ENCODE measurements around the gene LDAF1.
"Not testable (repeated sequence)": the region's sequence is repeated elsewhere in the genome, so short reads cannot be mapped to it uniquely, and the experiment has no call there.

Gene LDAF1

DNA sequence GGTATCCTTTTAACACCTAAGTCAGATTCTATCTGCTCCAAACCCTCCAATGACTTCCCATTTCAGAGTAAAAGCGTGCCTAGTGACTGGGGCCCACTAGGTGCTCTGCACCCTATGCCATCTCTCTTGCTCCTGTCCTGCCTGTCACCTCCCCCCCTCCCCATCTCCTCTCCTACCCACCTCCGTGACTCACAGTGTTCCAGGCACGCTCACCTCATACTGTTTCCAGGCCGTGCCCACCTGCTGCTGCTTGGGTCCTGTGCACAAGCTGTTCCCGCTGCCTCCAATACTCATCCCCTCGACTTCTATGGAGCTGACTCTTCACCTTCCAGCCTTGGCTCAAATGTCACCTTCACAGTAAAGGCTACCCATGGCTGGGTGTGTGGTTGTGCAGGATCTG lies 29.5 kb upstream of the LDAF1 start:
- no peak overlapping the region for H3K4me3 ChIP-seq (ENCODE audit: control insufficient read depth, low read depth, low read length)
- no peak for DNase-seq (ENCODE audit: low read depth)
- TF ChIP-seq, protein P1, sequence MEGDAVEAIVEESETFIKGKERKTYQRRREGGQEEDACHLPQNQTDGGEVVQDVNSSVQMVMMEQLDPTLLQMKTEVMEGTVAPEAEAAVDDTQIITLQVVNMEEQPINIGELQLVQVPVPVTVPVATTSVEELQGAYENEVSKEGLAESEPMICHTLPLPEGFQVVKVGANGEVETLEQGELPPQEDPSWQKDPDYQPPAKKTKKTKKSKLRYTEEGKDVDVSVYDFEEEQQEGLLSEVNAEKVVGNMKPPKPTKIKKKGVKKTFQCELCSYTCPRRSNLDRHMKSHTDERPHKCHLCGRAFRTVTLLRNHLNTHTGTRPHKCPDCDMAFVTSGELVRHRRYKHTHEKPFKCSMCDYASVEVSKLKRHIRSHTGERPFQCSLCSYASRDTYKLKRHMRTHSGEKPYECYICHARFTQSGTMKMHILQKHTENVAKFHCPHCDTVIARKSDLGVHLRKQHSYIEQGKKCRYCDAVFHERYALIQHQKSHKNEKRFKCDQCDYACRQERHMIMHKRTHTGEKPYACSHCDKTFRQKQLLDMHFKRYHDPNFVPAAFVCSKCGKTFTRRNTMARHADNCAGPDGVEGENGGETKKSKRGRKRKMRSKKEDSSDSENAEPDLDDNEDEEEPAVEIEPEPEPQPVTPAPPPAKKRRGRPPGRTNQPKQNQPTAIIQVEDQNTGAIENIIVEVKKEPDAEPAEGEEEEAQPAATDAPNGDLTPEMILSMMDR (IDR thresholded peaks at IDR 0.05; ENCODE audit: control insufficient read depth, insufficient read depth, low read depth, low read length, missing control alignments) = no peak

DNA sequence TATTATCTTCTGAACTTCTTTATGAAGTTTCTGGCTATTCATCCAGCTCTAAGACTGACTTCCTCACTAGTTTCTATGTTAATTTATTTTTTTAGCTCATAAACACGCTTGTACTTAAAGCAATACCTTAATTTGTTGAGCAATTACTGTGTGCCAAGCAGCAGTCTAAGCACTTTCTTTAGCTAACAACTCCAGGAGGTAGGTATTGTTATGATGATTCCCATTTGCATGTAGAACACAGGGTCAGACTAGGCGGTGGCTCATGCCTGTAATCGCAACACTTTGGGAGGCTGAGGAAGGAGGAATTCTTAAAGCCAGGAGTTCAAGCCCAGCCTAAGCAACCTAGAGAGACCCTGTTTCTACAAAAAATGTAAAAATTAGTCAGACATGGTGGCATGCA lies 27.7 kb upstream of the LDAF1 start:
- no peak for DNase-seq (ENCODE audit: low read depth)
- TF ChIP-seq, protein P1 (IDR thresholded peaks at IDR 0.05; ENCODE audit: control insufficient read depth, insufficient read depth, low read depth, low read length, missing control alignments) = no peak
- H3K4me3 ChIP-seq (ENCODE audit: control insufficient read depth, low read depth, low read length) = no peak overlapping the region

DNA sequence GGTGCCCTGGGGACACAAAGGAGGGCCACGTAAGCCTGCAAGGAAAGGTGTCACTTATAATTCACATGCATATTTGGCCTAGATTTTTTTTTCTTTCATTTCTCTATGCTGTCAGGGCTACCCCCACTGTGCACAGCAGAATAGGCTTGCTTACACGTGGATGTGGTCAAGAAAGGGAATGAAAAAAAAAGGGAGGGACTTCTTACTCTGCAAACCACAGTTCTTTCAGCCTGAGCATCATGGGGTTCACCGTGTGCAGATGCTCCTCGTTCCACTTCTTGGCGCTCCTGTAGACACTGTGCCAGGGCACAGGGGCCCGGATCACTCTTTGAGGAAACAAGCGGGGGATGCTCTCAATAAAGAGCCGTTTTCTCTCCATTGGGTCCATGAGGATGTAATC lies 24.4 kb upstream of the LDAF1 start:
- TF ChIP-seq, protein P1 (IDR thresholded peaks at IDR 0.05; ENCODE audit: control insufficient read depth, insufficient read depth, low read depth, low read length, missing control alignments) = no peak
- H3K4me3 ChIP-seq (ENCODE audit: control insufficient read depth, low read depth, low read length) = no peak overlapping the region
- no peak for DNase-seq (ENCODE audit: low read depth)

DNA sequence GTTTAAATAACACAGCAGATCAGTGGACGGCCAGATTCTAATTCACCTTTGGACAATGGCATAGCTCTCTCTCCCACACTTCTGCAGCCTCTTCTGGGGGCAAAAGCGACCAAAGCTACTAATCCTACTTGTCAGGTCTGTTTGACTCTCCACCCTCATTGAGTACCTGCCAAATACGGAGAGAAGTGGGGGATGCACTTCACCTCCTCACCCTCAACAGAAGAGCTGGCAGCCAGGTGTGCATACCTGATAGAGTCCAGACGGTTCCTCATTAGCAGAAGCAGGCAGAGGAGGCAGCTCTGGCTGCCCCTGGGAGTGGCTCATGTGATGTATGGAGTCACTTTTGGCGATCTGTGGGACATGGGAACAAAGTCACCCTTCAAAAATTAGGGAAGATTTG lies 12.7 kb upstream of the LDAF1 start:
- TF ChIP-seq, protein P1 (IDR thresholded peaks at IDR 0.05; ENCODE audit: control insufficient read depth, insufficient read depth, low read depth, low read length, missing control alignments) = no peak
- DNase-seq (ENCODE audit: low read depth) = no peak
- H3K4me3 ChIP-seq (ENCODE audit: control insufficient read depth, low read depth, low read length) = no peak overlapping the region

DNA sequence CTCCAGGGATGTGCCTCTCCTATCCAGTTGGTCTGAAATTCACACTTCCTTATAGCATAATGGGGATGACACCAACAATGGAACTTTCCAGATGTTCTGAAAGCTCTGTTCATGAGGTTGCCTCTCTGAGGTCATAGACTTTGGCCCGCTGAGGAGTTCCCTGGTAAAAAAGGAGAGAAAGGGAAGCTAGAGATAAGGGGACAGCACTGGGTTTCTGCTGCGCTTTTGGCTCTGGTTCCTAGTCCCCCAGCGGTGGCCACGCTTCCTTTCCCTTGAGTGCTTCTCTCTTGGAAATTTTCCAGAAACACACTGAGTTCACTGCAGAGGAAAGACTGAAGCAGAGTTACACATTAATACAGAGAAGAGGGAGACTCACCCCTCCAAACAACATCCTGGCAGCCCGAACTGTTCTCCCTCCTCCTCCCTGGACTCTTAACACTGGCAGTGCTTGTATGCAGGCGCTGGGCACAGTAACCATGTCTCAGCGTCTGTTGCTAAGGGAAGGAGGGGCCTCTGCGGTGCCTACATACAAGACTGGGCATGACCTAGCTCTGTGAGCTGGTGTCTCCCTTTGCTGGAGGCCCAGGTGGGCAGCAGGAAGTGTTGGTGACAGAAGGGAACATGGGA lies 8.0 kb upstream of the LDAF1 start, which contains the start of gene DNAH3:
DNAH3 (minus strand) TSS at position 472 of the 627 bp plus-strand sequence. CDS start 527 bp downstream, outside the sequence.
- no peak for DNase-seq (ENCODE audit: low read depth)
- H3K4me3 ChIP-seq (ENCODE audit: control insufficient read depth, low read depth, low read length) = no peak within 1 kb of the TSS
- TF ChIP-seq, protein P1 (IDR thresholded peaks at IDR 0.05; ENCODE audit: control insufficient read depth, insufficient read depth, low read depth, low read length, missing control alignments) = no peak

DNA sequence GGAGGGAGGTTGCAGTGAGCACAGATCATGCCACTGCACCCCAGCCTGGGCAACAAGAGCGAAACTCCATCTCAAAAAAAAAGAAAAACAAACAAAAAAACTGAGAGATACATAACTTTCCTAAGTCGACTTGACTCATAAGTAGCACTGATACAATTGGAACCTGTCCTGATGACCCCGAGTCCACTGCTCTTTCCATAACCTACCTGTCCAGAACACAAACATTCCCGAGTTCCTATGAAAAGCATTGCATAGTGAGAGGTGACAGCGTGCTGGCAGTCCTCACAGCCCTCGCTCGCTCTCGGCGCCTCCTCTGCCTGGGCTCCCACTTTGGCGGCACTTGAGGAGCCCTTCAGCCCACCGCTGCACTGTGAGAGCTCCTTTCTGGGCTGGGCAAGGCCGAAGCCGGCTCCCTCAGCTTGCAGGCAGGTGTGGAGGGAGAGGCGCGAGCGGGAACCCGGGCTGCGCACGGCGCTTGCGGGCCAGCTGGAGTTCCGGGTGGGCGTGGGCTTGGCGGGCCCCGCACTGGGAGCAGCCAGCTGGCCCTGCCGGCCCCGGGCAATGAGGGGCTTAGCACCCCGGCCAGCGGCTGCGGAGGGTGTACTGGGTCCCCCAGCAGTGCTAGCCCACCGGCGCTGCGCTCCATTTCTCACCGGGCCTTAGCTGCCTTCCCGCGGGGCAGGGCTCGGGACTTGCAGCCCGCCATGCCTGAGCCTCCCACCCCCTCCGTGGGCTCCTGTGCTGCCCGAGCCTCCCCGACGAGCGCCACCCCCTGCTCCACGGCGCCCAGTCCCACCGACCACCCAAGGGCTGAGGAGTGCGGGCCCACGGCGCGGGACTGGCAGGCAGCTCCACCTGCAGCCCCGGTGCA lies 6.1 kb upstream of the LDAF1 start:
- not testable (repeated sequence) for H3K4me3 ChIP-seq (ENCODE audit: control insufficient read depth, low read depth, low read length); DNase-seq (ENCODE audit: low read depth)

DNA sequence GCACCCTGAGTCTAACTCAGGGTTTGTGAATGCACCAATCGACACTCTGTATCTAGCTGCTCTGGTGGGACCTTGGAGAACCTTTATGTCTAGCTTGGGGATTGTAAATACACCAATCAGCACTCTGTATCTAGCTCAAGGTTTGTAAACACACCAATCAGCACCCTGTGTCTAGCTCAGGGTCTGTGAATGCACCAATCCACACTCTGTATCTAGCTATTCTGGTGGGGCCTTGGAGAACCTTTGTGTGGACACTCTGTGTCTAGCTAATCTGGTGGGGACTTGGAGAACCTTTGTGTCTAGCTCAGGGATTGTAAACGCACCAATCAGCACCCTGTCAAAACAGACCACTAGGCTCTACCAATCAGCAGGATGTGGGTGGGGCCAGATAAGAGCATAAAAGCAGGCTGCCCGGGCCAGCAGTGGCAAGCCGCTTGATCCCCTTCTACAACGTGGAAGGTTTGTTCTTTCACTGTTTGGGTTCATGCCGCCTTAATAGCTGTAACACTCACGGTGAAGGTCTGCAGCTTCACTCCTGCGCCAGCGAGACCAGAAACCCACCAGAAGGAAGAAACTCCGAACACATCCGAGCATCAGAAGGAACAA lies 5.2 kb upstream of the LDAF1 start:
- not testable (repeated sequence) for H3K4me3 ChIP-seq (ENCODE audit: control insufficient read depth, low read depth, low read length); DNase-seq (ENCODE audit: low read depth)

DNA sequence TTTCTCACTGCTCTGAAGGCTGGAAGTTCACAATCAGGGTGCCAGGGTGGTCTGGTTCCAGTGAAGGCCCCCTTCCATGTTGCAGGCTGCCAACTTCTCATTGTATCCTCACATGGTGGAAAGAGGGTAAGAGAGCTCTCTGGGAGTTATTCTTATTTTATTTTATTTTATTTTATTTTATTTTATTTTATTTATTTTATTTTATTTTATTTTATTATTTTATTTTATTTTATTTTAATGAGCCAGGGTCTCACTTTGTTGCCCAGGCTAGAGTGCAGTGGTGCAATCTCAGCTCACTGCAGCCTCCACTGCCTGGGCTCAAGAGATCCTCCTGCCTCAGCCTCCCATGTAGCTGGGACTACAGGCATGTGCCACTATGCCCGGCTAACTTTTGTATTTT lies 2.5 kb upstream of the LDAF1 start:
- H3K4me3 ChIP-seq (ENCODE audit: control insufficient read depth, low read depth, low read length); DNase-seq (ENCODE audit: low read depth): not testable (repeated sequence)
